K562 (cell line): ENCODE measurements around the gene TCIRG1. TPM values are rescaled to one million over a fixed set of nuclear protein-coding genes. Genes with fewer than 3 reads are reported as not detected.

Experiments
- ATAC-seq: fragments of 200-7000 bp; cut with Tn5 transposase; 3 replicates; pipeline ENCODE4 v1.9.1; 2020; ENCODE audit warnings: moderate library complexity
- BruUV-seq: library from RNA; stranded (reverse); fragments of 400-500 nt; replicated peaks from 2 replicates; lab custom pipeline; 2021; lab: Mats Ljungman, UMichigan
- CTCF ChIA-PET: fragments of 300-600 bp; formaldehyde crosslinking; extraction: SDS; loops from one replicate; lab custom pipeline; 2021; ENCODE audit warnings: low intra/inter-chr PET ratio; lab: Yijun Ruan, JAX
- POLR2A ChIA-PET: fragments of 300-600, 350-650 bp; sonication (Branson Sonifier 250); formaldehyde crosslinking; extraction: SDS; loops from one replicate; lab custom pipeline; 2021; ENCODE audit warnings: antibody characterized with exemption, inconsistent platforms; lab: Yijun Ruan, JAX
- DNase-seq, 4 experiments: peaks; one replicate each; pipeline versions ENCODE4 v3.0.0 to v3.0.0-alpha.2; 2011 to 2018; ENCODE audit warnings: low spot score in 3 of 4, mixed read lengths in 3 of 4; ENCODE audit errors: extremely low read depth in 1 of 4
- FAIRE-seq: peaks from 2 replicates; lab custom pipeline; 2011; peaks lifted over from hg19 to GRCh38; lab: Jason Lieb, UNC
- H2AFZ ChIP-seq: 2 replicates; pipeline ENCODE4 v1.6.0; 2011; ENCODE audit warnings: low read depth, low read length, control low read depth, inconsistent platforms
- H3K27ac ChIP-seq: fragments of 200-600 bp; 3 replicates; pipeline ENCODE4 v1.8.0; 2011; ENCODE audit warnings: low read depth, mild to moderate bottlenecking, control low read depth, inconsistent platforms, low read length, moderate library complexity, mixed read lengths; ENCODE audit errors: extremely low read depth
- H3K27me3 ChIP-seq, 2 experiments: fragments of 300-600 bp in 1 of 2; 2 replicates in 1 of 2; 3 replicates in 1 of 2; pipeline versions ENCODE4 v1.6.0 to v1.8.0; 2011; ENCODE audit warnings: inconsistent platforms in 2 of 2, low read length in 2 of 2, mild to moderate bottlenecking in 1 of 2, mixed read lengths in 1 of 2, moderate library complexity in 1 of 2; ENCODE audit not compliant: control insufficient read depth in 2 of 2, insufficient read depth in 2 of 2
- H3K36me3 ChIP-seq: fragments of 300-600 bp; 3 replicates; pipeline ENCODE4 v1.8.0; 2011; ENCODE audit warnings: mild to moderate bottlenecking, low read length, inconsistent platforms; ENCODE audit not compliant: control insufficient read depth, insufficient read depth
- H3K4me1 ChIP-seq, 2 experiments: fragments of 200-600 bp in 1 of 2; replicated peaks in 1 of 2; 2 replicates in 1 of 2; 3 replicates in 1 of 2; pipeline versions ENCODE4 v1.5.1 to v1.8.0; 2011; ENCODE audit warnings: inconsistent platforms in 2 of 2, low read length in 2 of 2, mild to moderate bottlenecking in 1 of 2, mixed read lengths in 1 of 2, moderate library complexity in 1 of 2; ENCODE audit not compliant: control insufficient read depth in 2 of 2, insufficient read depth in 2 of 2
- H3K4me2 ChIP-seq: 2 replicates; pipeline ENCODE4 v1.6.1; 2011; ENCODE audit warnings: low read length, control low read depth, inconsistent platforms, mixed read lengths; ENCODE audit not compliant: insufficient read depth
- H3K4me3 ChIP-seq: fragments of 200-600 bp; sonication (generic), shearing (Covaris generic); 2 replicates; pipeline ENCODE4 v1.5.1; 2016; ENCODE audit warnings: control low read depth, inconsistent platforms
- H3K79me2 ChIP-seq: fragments of 200-600 bp; 3 replicates; pipeline ENCODE4 v1.8.0; 2011; ENCODE audit warnings: low read length, inconsistent platforms; ENCODE audit not compliant: control insufficient read depth, insufficient read depth
- H3K9ac ChIP-seq, 2 experiments: 2 replicates each; pipeline versions ENCODE4 v1.6.0 to v1.6.1; 2011; ENCODE audit warnings: low read depth in 2 of 2, low read length in 2 of 2, control low read depth in 1 of 2, inconsistent platforms in 1 of 2, mild to moderate bottlenecking in 1 of 2, mixed read lengths in 1 of 2; ENCODE audit not compliant: insufficient read depth in 1 of 2
- H3K9me1 ChIP-seq: one replicate; pipeline ENCODE4 v1.6.0; 2011; ENCODE audit warnings: inconsistent platforms, mild to moderate bottlenecking, low read length, moderate library complexity; ENCODE audit not compliant: control insufficient read depth, insufficient read depth
- H3K9me3 ChIP-seq: replicated peaks from 2 replicates; pipeline ENCODE4 v1.5.1; 2011; ENCODE audit warnings: low read depth, low read length, inconsistent platforms; ENCODE audit not compliant: control insufficient read depth, insufficient read depth
- H4K20me1 ChIP-seq: replicated peaks from 2 replicates; pipeline ENCODE4 v1.6.1; 2011; ENCODE audit warnings: low read length, inconsistent platforms, mixed read lengths; ENCODE audit not compliant: control insufficient read depth, insufficient read depth
- HMGXB4 ChIP-seq: sonication (generic); formaldehyde crosslinking; IDR thresholded peaks from 2 replicates; pipeline ENCODE4 v1.8.1; 2023; ENCODE audit warnings: mild to moderate bottlenecking, missing genetic modification reagents
- LCOR ChIP-seq: sonication (generic); formaldehyde crosslinking; IDR thresholded peaks from 2 replicates; pipeline ENCODE4 v1.8.0; 2022; ENCODE audit warnings: mild to moderate bottlenecking, missing genetic modification reagents
- MIER1 ChIP-seq: fragments of 450-650 bp; IDR thresholded peaks from 2 replicates; pipeline ENCODE4 v1.6.1; 2016; ENCODE audit warnings: antibody characterized with exemption, mild to moderate bottlenecking, low read depth
- MYC ChIP-seq, 2 experiments: fragments of 250-450 bp in 1 of 2; sonication (Bioruptor Pico) in 1 of 2; IDR thresholded peaks; 2 replicates each; pipeline versions ENCODE4 v1.5.1 to v1.6.1; 2012 to 2021; ENCODE audit warnings: low read depth in 2 of 2, borderline replicate concordance in 1 of 2, improper control_type of control experiment in 1 of 2, low read length in 1 of 2, mild to moderate bottlenecking in 1 of 2, moderate library complexity in 1 of 2
- REST ChIP-seq, 2 experiments: fragments of 450-650 bp; formaldehyde crosslinking in 1 of 2; IDR thresholded peaks; 2 replicates each; pipeline versions ENCODE4 v1.4.0 to v1.6.1; 2014 to 2020; ENCODE audit warnings: mild to moderate bottlenecking in 2 of 2, borderline replicate concordance in 1 of 2, low read depth in 1 of 2
- SAP30 ChIP-seq: fragments of 200-600 bp; sonication (generic); IDR thresholded peaks from 2 replicates; pipeline ENCODE4 v1.6.1; 2012; ENCODE audit warnings: borderline replicate concordance, low read depth, mild to moderate bottlenecking, moderate library complexity, low read length, control low read depth, inconsistent platforms; ENCODE audit not compliant: insufficient read depth, poor library complexity, severe bottlenecking
- ZNF717 ChIP-seq: fragments of 250-450 bp; sonication (Bioruptor Pico); IDR thresholded peaks from 2 replicates; pipeline ENCODE4 v1.5.0; 2021
- WGBS: fragments of 100-300 bp; shearing (Covaris generic); methylation state at CpG from one replicate; pipeline ENCODE4 v1.1.6; 2016; ENCODE audit warnings: low coverage, mixed read lengths; ENCODE audit not compliant: insufficient coverage; ENCODE audit errors: missing lambda C conversion rate; 5-methylcytosine and 5-hydroxymethylcytosine counted together
- in situ Hi-C: fragments of 300-500 bp; cut with MboI; formaldehyde crosslinking; loops from 4 replicates; pipeline ENCODE4 v1.15.0; 2018; ENCODE audit warnings: inconsistent platforms, mixed read lengths
- intact Hi-C: fragments of 100-400 bp; cut with micrococcal nuclease; formaldehyde crosslinking; loops from 2 replicates; pipeline ENCODE4 v1.14.2; 2022
- polyA plus RNA-seq, 8 experiments: library from polyadenylated mRNA; depleted of rRNA in 4 of 8; stranded (reverse) in 5 of 8; unstranded in 3 of 8; fragments of >200 nt; fragmentation: Nextera tagmentation in 2 of 8; fragmentation: Illumina TruSeq in 1 of 8; extraction: Ambion mirVana in 2 of 8; extraction: Trizol in 1 of 8; gene quantifications; 2 replicates each; pipeline versions ENCODE4 v1.2.1 to v1.2.3, GENCODE V29; 2011 to 2014; ENCODE audit warnings: inconsistent platforms in 1 of 8, missing spikeins in 1 of 8
- total RNA-seq, 7 experiments: library from RNA; depleted of rRNA in 6 of 7; stranded (reverse); fragments of >200 nt in 6 of 7; fragmentation: Illumina TruSeq in 2 of 7; extraction: Trizol in 2 of 7; gene quantifications; 2 replicates each; pipeline versions ENCODE4 v1.2.1 to v1.2.3, GENCODE V29; 2011 to 2021; ENCODE audit warnings: low replicate concordance in 1 of 7

The TCIRG1 gene
- total and polyA plus RNA-seq, 9 of the 15 experiments (the other 6 are each of a cell fraction or from before 2014, with no cell fraction given) = 0.49 to 143 (median 24.4) TPM

GRCh38 chr11:68090706-68091105, 51.9 kb downstream of the TCIRG1 start:
- Histone ChIP-seq H3K36me3 (peaks cover 22% of the 10 kb centered on the region), H3K27me3 (no peaks in the 10 kb centered on the region), H3K9me1 (no peaks in the 10 kb centered on the region), H3K9ac (no peak overlapping the region), H4K20me1 (no peaks in the 10 kb centered on the region), H3K4me3 (no peak overlapping the region), H3K4me1 (no peaks in the 10 kb centered on the region; a peak in 1 of 5 replicates), H3K27ac (no peak overlapping the region), H3K9me3 (no peaks in the 10 kb centered on the region), H3K79me2 (no peaks in the 10 kb centered on the region), H3K4me2 (no peak overlapping the region), H2AFZ (no peak overlapping the region)
- intact Hi-C loops (no loop called here), in situ Hi-C loops (no loop called here)
- TF ChIP-seq MIER1 = no peak
- TF ChIP-seq HMGXB4 (CRISPR knock-in tag) = no peak
- TF ChIP-seq ZNF717 (CRISPR knock-in tag) = no peak
- no peak for TF ChIP-seq SAP30
- no peak for TF ChIP-seq REST (IDR thresholded peaks at IDR 0.05; ENCODE audit: borderline replicate concordance)
- no peak for TF ChIP-seq REST (CRISPR knock-in tag; IDR thresholded peaks at IDR 0.05; ENCODE audit: low read depth)
- no peak for TF ChIP-seq MYC (IDR thresholded peaks at IDR 0.05; ENCODE audit: low read depth, low read length)
- TF ChIP-seq MYC (CRISPR knock-in tag; IDR thresholded peaks at IDR 0.05; ENCODE audit: borderline replicate concordance, low read depth) = no peak
- no peak for TF ChIP-seq LCOR (CRISPR knock-in tag)
- 76% methylated on average over 6 of the region's 6 CpGs for WGBS
- FAIRE-seq = no peak
- POLR2A ChIA-PET = interaction anchor here (2.3 kb wide), 1 partner anchor 28 kb away, joined by 6 read pairs; no protein-coding TSS in a partner anchor
- no TSS peak for BruUV-seq
- CTCF ChIA-PET = interaction anchor here (0.8 kb wide), 1 partner anchor 113 kb away, joined by 5 read pairs; no protein-coding TSS in a partner anchor
- no peak for ATAC-seq
- no peak for DNase-seq
